ENCODE data around the gene ZNF343.

Gene ZNF343

DNA sequence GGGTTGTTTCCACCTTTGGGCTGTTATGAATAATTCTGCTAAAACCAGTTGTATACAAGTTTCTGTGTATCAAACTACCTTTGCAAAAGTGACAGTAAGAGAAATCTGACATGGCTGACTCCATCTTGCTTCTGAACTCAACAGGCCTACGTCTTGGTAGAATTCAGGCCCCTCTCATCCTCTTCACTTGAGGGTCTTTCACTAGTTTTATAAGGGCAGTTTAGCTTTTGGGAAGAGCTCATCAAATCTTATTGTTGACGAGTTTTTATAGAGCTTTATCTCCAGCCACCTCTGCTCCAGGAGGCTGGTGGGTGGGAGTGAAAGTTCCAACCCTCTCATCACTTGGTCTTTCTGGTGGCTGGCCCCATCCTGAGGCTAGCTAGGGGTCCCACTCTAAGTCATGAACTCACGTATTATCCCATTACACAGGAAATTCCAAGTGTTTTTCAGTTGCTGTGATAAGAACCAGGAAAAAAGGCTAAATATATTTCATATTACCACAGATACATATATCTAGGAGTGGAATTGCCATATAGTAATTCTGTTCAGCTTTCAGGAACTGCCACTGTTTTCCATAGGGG lies 49.7 kb downstream of the ZNF343 start:
- H4K12ac ChIP-seq (ENCODE audit: low read depth, low read length): no peak overlapping the region
- no peak overlapping the region for H4K8ac ChIP-seq (ENCODE audit: low read depth, low read length)
- H2BK12ac ChIP-seq (ENCODE audit: low read length): no peak overlapping the region
- H3K4me3 ChIP-seq (ENCODE audit: low read depth, low read length): no peak overlapping the region
- H2BK5ac ChIP-seq (ENCODE audit: low read depth, low read length, poor library complexity): no peak overlapping the region
- H3K4ac ChIP-seq (ENCODE audit: low read depth, low read length): no peak overlapping the region
- H3K4me2 ChIP-seq (ENCODE audit: low read length): no peak overlapping the region
- H2AK5ac ChIP-seq (ENCODE audit: low read length): no peak overlapping the region
- no peak for DNase-seq
- H3K9ac ChIP-seq (ENCODE audit: low read length): no peak overlapping the region
- H4K91ac ChIP-seq (ENCODE audit: low read depth, low read length): no peak overlapping the region
- H3K9me3 ChIP-seq (ENCODE audit: insufficient read depth, low read depth, low read length): no peaks in the 10 kb centered on the region
- no CpG with 5 or more reads among the region's 3 CpGs for WGBS (ENCODE audit: extremely low coverage, insufficient coverage, insufficient read length)
- H3K79me1 ChIP-seq (ENCODE audit: low read length): no peaks in the 10 kb centered on the region
- H2BK120ac ChIP-seq (ENCODE audit: insufficient read depth, low read length, poor library complexity): no peak overlapping the region
- no peak overlapping the region for H2AFZ ChIP-seq (ENCODE audit: insufficient read depth, low read length, poor library complexity)
- H3K36me3 ChIP-seq (ENCODE audit: control insufficient read depth in 1 of 2, insufficient read depth in 2 of 2, low read length in 2 of 2): peaks cover 17 to 30% of the 10 kb centered on the region in 2 experiments
- no peak overlapping the region for H3K23ac ChIP-seq (ENCODE audit: low read length)
- H3K27me3 ChIP-seq (ENCODE audit: insufficient read depth, low read length): no peaks in the 10 kb centered on the region
- no peaks in the 10 kb centered on the region for H3K79me2 ChIP-seq (ENCODE audit: control insufficient read depth, insufficient read depth, low read length, poor library complexity)
- H3K18ac ChIP-seq (ENCODE audit: low read length): no peak overlapping the region
- no peak overlapping the region for H3K14ac ChIP-seq (ENCODE audit: low read length)
- no peaks in the 10 kb centered on the region for H3K4me1 ChIP-seq (ENCODE audit: control insufficient read depth in 1 of 2, insufficient read depth in 2 of 2, low read length in 2 of 2)
- H3K27ac ChIP-seq (ENCODE audit: low read depth, low read length): no peak overlapping the region

DNA sequence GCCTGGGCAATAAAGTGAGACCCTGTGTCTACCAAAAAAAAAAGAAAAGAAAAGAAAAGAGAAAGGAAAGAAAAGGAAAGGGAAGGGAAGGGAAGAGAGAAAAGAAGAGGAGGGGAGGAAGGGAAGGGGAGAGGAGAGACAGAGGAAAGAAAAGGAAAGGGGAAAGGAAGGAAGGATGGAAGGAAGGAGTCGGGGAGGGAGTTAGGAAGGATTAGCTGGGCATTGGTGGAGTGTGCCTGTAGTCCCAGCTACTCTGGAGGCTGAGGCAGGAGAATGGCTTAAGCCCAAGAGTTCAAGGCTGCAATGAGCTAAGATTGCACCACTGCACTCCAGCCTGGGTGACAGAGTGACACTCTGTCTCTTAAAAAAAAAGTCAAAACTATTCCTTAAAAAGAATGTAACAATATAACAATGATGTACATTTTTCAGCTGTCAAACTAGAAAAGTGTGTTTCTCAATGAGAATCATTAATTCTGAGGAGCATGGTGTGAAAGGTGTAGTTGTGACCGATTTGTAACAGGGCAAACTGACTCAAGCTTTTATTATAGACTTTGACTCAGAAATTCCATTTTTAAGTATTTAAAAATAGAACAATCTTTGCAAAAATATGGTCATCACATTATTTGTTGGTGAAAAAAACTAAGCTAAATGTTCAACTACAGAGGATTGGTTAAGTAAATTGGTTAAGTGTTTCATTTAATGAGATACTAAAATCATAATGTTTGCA lies 52.8 kb downstream of the ZNF343 start:
- no peaks in the 10 kb centered on the region for H3K27me3 ChIP-seq (ENCODE audit: insufficient read depth, low read length)
- no peak overlapping the region for H4K12ac ChIP-seq (ENCODE audit: low read depth, low read length)
- H3K4me2 ChIP-seq (ENCODE audit: low read length): no peak overlapping the region
- H4K8ac ChIP-seq (ENCODE audit: low read depth, low read length): no peak overlapping the region
- no peak overlapping the region for H2BK120ac ChIP-seq (ENCODE audit: insufficient read depth, low read length, poor library complexity)
- no peak overlapping the region for H3K14ac ChIP-seq (ENCODE audit: low read length)
- H3K9me3 ChIP-seq (ENCODE audit: insufficient read depth, low read depth, low read length): no peaks in the 10 kb centered on the region
- H3K36me3 ChIP-seq (ENCODE audit: control insufficient read depth in 1 of 2, insufficient read depth in 2 of 2, low read length in 2 of 2): peaks cover 0 to 2% of the 10 kb centered on the region in 2 experiments
- H2AFZ ChIP-seq (ENCODE audit: insufficient read depth, low read length, poor library complexity): no peak overlapping the region
- no peak overlapping the region for H3K23ac ChIP-seq (ENCODE audit: low read length)
- H2AK5ac ChIP-seq (ENCODE audit: low read length): no peak overlapping the region
- H4K91ac ChIP-seq (ENCODE audit: low read depth, low read length): no peak overlapping the region
- 100% methylated on average over 1 of the region's 2 CpGs for WGBS (ENCODE audit: extremely low coverage, insufficient coverage, insufficient read length)
- no peak overlapping the region for H2BK12ac ChIP-seq (ENCODE audit: low read length)
- H3K18ac ChIP-seq (ENCODE audit: low read length): no peak overlapping the region
- no peak overlapping the region for H2BK5ac ChIP-seq (ENCODE audit: low read depth, low read length, poor library complexity)
- no peak overlapping the region for H3K4ac ChIP-seq (ENCODE audit: low read depth, low read length)
- DNase-seq: no peak
- H3K4me3 ChIP-seq (ENCODE audit: low read depth, low read length): no peak overlapping the region
- no peaks in the 10 kb centered on the region for H3K4me1 ChIP-seq (ENCODE audit: control insufficient read depth in 1 of 2, insufficient read depth in 2 of 2, low read length in 2 of 2)
- H3K79me2 ChIP-seq (ENCODE audit: control insufficient read depth, insufficient read depth, low read length, poor library complexity): no peaks in the 10 kb centered on the region
- H3K9ac ChIP-seq (ENCODE audit: low read length): no peak overlapping the region
- no peak overlapping the region for H3K27ac ChIP-seq (ENCODE audit: low read depth, low read length)
- H3K79me1 ChIP-seq (ENCODE audit: low read length): no peaks in the 10 kb centered on the region

DNA sequence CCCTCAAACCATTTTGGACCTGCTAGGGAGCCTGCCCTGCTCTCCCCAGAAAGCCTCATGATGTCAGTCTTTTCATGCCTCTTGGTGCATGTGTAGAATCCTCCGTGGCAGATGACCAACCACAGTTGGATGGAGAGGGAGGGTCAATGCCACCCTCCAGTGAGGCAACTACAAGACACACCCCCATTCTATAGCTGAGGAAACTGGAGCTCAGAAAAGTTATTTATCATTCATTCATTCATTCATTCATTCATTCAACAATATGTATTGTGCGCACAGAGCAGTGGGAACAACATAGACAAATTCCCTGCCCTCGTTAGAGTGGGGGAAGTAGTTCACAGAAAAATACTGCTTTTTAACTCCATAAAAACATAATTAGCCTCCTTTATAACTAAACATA lies 54.9 kb downstream of the ZNF343 start:
- H3K79me1 ChIP-seq (ENCODE audit: low read length): no peaks in the 10 kb centered on the region
- H3K4ac ChIP-seq (ENCODE audit: low read depth, low read length): no peak overlapping the region
- no peak overlapping the region for H4K91ac ChIP-seq (ENCODE audit: low read depth, low read length)
- no peak overlapping the region for H3K27ac ChIP-seq (ENCODE audit: low read depth, low read length)
- no peak overlapping the region for H2BK5ac ChIP-seq (ENCODE audit: low read depth, low read length, poor library complexity)
- no peaks in the 10 kb centered on the region for H3K9me3 ChIP-seq (ENCODE audit: insufficient read depth, low read depth, low read length)
- no peaks in the 10 kb centered on the region for H3K36me3 ChIP-seq (ENCODE audit: control insufficient read depth in 1 of 2, insufficient read depth in 2 of 2, low read length in 2 of 2)
- H2AK5ac ChIP-seq (ENCODE audit: low read length): no peak overlapping the region
- H4K12ac ChIP-seq (ENCODE audit: low read depth, low read length): no peak overlapping the region
- H3K79me2 ChIP-seq (ENCODE audit: control insufficient read depth, insufficient read depth, low read length, poor library complexity): no peaks in the 10 kb centered on the region
- no peak overlapping the region for H2BK12ac ChIP-seq (ENCODE audit: low read length)
- no peak overlapping the region for H3K4me3 ChIP-seq (ENCODE audit: low read depth, low read length)
- DNase-seq: no peak
- H2BK120ac ChIP-seq (ENCODE audit: insufficient read depth, low read length, poor library complexity): no peak overlapping the region
- no peak overlapping the region for H2AFZ ChIP-seq (ENCODE audit: insufficient read depth, low read length, poor library complexity)
- no peaks in the 10 kb centered on the region for H3K27me3 ChIP-seq (ENCODE audit: insufficient read depth, low read length)
- no peak overlapping the region for H4K8ac ChIP-seq (ENCODE audit: low read depth, low read length)
- no peak overlapping the region for H3K14ac ChIP-seq (ENCODE audit: low read length)
- no peak overlapping the region for H3K18ac ChIP-seq (ENCODE audit: low read length)
- H3K9ac ChIP-seq (ENCODE audit: low read length): no peak overlapping the region
- WGBS (ENCODE audit: extremely low coverage, insufficient coverage, insufficient read length): no CpG with 5 or more reads among the region's 3 CpGs
- no peaks in the 10 kb centered on the region for H3K4me1 ChIP-seq (ENCODE audit: control insufficient read depth in 1 of 2, insufficient read depth in 2 of 2, low read length in 2 of 2)
- no peak overlapping the region for H3K23ac ChIP-seq (ENCODE audit: low read length)
- no peak overlapping the region for H3K4me2 ChIP-seq (ENCODE audit: low read length)

GRCh38 chr20:2451939-2452732 lies 56.6 kb downstream of the ZNF343 start:
- Histone ChIP-seq H3K9ac (ENCODE audit: low read length) (no peak overlapping the region), H3K4me2 (ENCODE audit: low read length) (no peak overlapping the region), H2AK5ac (ENCODE audit: low read length) (no peak overlapping the region), H4K12ac (ENCODE audit: low read depth, low read length) (no peak overlapping the region), H4K8ac (ENCODE audit: low read depth, low read length) (no peak overlapping the region), H4K91ac (ENCODE audit: low read depth, low read length) (no peak overlapping the region), H3K36me3 (ENCODE audit: control insufficient read depth in 1 of 2, insufficient read depth in 2 of 2, low read length in 2 of 2) (no peaks in the 10 kb centered on the region), H2BK5ac (ENCODE audit: low read depth, low read length, poor library complexity) (no peak overlapping the region), H3K4me3 (ENCODE audit: low read depth, low read length) (no peak overlapping the region), H3K9me3 (ENCODE audit: insufficient read depth, low read depth, low read length) (no peaks in the 10 kb centered on the region), H3K23ac (ENCODE audit: low read length) (no peak overlapping the region), H3K4ac (ENCODE audit: low read depth, low read length) (no peak overlapping the region), H3K79me1 (ENCODE audit: low read length) (no peaks in the 10 kb centered on the region), H3K4me1 (ENCODE audit: control insufficient read depth in 1 of 2, insufficient read depth in 2 of 2, low read length in 2 of 2) (no peaks in the 10 kb centered on the region), H2BK12ac (ENCODE audit: low read length) (no peak overlapping the region), H3K14ac (ENCODE audit: low read length) (no peak overlapping the region), H3K27me3 (ENCODE audit: insufficient read depth, low read length) (no peaks in the 10 kb centered on the region), H3K18ac (ENCODE audit: low read length) (no peak overlapping the region), H2BK120ac (ENCODE audit: insufficient read depth, low read length, poor library complexity) (no peak overlapping the region), H3K79me2 (ENCODE audit: control insufficient read depth, insufficient read depth, low read length, poor library complexity) (no peaks in the 10 kb centered on the region), H2AFZ (ENCODE audit: insufficient read depth, low read length, poor library complexity) (no peak overlapping the region), H3K27ac (ENCODE audit: low read depth, low read length) (no peak overlapping the region)
- WGBS (ENCODE audit: extremely low coverage, insufficient coverage, insufficient read length): no CpG with 5 or more reads among the region's 8 CpGs
- DNase-seq: peak; percentile 53 to 79

Measured in trophoblast cell (in vitro differentiated cells and primary cell).